HG03025 (cell line): ENCODE measurements around the gene HYAL1.
"Not testable (repeated sequence)": the region's sequence is repeated elsewhere in the genome, so short reads cannot be mapped to it uniquely, and the experiment has no call there.

Experiments used
- ATAC-seq: cut with Tn5 transposase; IDR thresholded peaks from one replicate; pipeline ENCODE4 v1.9.1; 2021; ENCODE audit warnings: mild to moderate bottlenecking, moderate library complexity; ENCODE audit not compliant: unreplicated experiment, low FRiP score

Gene HYAL1

GRCh38 chr3:50275141-50275995 lies 28.0 kb downstream of the HYAL1 start:
- ATAC-seq: no peak

- no peak for ATAC-seq
These were observed 28.8 kb downstream of the HYAL1 start for GRCh38 chr3:50274371-50275104.

- no peak for ATAC-seq
These were observed 29.7 kb downstream of the HYAL1 start for GRCh38 chr3:50273689-50274065.

- ATAC-seq: no peak
These were observed 30.3 kb downstream of the HYAL1 start for GRCh38 chr3:50272911-50273688.

- ATAC-seq: not testable (repeated sequence)
These were observed 30.9 kb downstream of the HYAL1 start for GRCh38 chr3:50272538-50272910.

GRCh38 chr3:50271314-50271936 lies 31.9 kb downstream of the HYAL1 start:
- no peak for ATAC-seq

GRCh38 chr3:50270422-50271224 lies 32.8 kb downstream of the HYAL1 start:
- ATAC-seq: no peak

- ATAC-seq: no peak
These were observed 33.4 kb downstream of the HYAL1 start for GRCh38 chr3:50269977-50270413.

- no peak for ATAC-seq
These were observed 33.9 kb downstream of the HYAL1 start for GRCh38 chr3:50269460-50269859.

- ATAC-seq: no peak
These were observed 34.5 kb downstream of the HYAL1 start, which contains the start of gene SEMA3B for GRCh38 chr3:50268703-50269451. Gene SEMA3B, plus strand, starts transcription at chr3:50269147. Its CDS starts 94 bp downstream, at chr3:50269241.

GRCh38 chr3:50268276-50268675 lies 35.1 kb downstream of the HYAL1 start:
- ATAC-seq: no peak

- no peak for ATAC-seq
These were observed 36.0 kb downstream of the HYAL1 start for GRCh38 chr3:50267280-50267913.

- no peak for ATAC-seq
These were observed 36.5 kb downstream of the HYAL1 start for GRCh38 chr3:50266836-50267235.

- ATAC-seq: no peak
These were observed 37.4 kb downstream of the HYAL1 start for GRCh38 chr3:50266017-50266416.

GRCh38 chr3:50265571-50265970 lies 37.8 kb downstream of the HYAL1 start:
- no peak for ATAC-seq

GRCh38 chr3:50264964-50265485 lies 38.3 kb downstream of the HYAL1 start:
- no peak for ATAC-seq

- no peak for ATAC-seq
These were observed 38.9 kb downstream of the HYAL1 start for GRCh38 chr3:50264383-50264963.
